Measurements from ENCODE around the gene PEAR1. TPM values are rescaled to one million over a fixed set of nuclear protein-coding genes. Genes with fewer than 3 reads are reported as not detected.

The PEAR1 gene
- total RNA-seq, 1 donor from 2014 or later = 5.6 TPM

DNA sequence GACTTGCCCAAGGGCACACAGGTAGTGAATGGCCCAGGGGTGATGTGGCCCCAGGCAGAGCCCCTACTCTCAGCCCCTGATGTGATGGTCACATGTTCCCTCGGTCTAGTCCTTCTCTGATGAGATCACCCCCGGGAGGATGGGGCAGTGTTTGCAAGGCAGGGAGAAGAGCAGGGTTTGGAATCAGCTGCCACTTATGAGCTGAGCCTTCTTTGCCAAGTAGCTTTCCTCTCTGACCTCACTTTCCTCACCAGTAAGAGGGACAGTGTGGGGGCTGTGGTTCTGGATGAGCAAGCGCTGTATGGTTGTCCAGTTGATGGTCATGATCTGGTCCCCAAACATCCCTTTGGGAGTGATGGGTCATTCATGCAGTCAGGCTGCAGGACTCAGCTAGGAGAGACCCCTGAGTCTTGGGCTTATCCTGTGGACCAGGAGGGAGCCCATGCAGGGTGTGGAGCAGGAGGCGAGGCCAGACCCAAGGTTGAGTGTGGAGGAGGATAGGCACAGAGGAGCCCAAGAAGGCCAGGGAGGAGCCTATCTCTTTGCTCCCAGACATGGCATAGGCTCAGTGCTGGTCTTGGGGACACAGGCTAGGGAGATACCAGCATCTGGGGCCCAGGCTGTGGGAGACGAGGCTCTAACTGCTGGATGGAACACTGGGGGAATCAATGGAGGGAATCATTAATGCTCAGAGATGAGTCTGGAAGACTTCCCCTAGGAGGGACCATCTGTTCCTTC, 15.9 kb upstream of the PEAR1 start:
- intact Hi-C loops (cut with DNase I) = no loop called here
- no peak for DNase-seq (ENCODE audit: low spot score)

DNA sequence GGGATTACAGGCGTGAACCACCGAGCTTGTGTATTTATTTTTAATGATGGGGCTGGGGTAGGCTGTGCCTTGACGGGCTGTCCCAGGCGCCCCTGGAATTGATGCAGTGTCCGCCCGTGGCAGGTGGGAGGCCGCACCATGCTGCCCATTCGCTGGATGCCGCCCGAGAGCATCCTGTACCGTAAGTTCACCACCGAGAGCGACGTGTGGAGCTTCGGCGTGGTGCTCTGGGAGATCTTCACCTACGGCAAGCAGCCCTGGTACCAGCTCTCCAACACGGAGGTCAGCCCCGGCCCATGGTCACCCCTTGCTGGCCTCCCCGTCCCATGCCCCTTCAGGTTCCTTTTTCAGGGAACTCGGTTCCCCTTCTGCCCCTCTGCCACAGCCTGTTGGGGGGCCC, 13.6 kb upstream of the PEAR1 start:
- intact Hi-C loops (cut with DNase I) = loop anchor here (10.0 kb wide), 1 partner anchor 185 kb away; no protein-coding TSS in a partner anchor
- DNase-seq (ENCODE audit: low spot score) = no peak

DNA sequence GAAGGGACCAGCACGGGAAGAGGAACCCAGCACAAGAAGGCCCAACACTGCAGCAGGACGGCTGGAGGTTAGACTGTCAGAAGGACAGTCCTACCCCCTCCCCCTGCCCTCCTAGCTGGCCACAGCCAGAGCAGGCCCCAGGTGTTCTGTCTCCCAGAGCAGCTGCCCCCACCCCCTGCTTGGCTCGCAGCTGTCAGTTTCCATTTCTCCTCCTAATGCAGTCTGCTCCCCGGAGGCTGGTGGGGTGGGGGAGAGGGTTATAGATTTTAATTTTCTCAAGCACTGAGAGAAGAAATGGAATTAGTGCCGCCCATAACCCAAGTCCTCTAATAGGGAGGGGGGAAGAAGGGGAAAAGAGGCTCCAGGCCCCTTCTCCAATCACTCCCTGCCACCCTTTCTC, 13.0 kb upstream of the PEAR1 start:
- intact Hi-C loops (cut with DNase I) = loop anchor here (10.0 kb wide), 1 partner anchor 186 kb away; no protein-coding TSS in a partner anchor
- no peak for DNase-seq (ENCODE audit: low spot score)

DNA sequence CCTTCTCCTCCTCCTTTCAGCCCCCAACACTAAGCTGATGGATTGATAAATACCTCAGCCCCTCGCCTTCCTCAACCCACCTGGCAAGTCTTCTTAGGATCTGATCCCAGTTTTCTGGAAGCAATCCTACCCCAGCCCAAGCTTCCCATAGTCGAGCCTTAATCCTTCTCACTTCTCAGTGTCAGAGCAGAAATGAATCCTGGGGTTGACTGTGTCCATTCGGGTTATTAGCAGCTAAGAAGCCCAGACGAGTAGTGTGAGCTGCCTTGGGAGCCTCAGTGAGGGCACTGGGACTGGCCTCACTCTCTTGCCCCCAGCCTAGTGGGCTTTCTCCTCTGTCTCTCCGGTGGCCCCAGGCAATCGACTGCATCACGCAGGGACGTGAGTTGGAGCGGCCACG, 12.4 kb upstream of the PEAR1 start:
- DNase-seq (ENCODE audit: low spot score) = no peak
- intact Hi-C loops (cut with DNase I) = loop anchor here (10.0 kb wide), 1 partner anchor 186 kb away; no protein-coding TSS in a partner anchor

DNA sequence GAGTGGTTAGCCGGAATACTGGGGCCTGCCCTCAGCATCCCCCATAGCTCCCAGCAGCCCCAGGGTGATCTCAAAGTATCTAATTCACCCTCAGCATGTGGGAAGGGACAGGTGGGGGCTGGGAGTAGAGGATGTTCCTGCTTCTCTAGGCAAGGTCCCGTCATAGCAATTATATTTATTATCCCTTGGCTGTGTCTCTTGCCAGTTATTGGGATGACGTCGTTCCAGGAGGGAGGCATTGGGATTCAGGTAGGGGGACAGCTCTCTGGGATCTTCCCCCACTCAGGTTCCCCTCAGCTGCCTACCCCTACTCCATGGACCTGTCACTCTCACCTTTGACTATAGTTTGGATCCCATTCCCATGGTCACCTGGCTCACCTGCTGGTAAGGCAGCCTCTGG, 11.9 kb upstream of the PEAR1 start:
- intact Hi-C loops (cut with DNase I) = loop anchor here (10.0 kb wide), 1 partner anchor 187 kb away; no protein-coding TSS in a partner anchor
- no peak for DNase-seq (ENCODE audit: low spot score)

GRCh38 chr1:156882543-156882942, 11.0 kb upstream of the PEAR1 start:
- no peak for DNase-seq (ENCODE audit: low spot score)
- intact Hi-C loops (cut with DNase I) = loop anchor here (10.0 kb wide), 1 partner anchor 188 kb away; no protein-coding TSS in a partner anchor

GRCh38 chr1:156883919-156884318, 9.6 kb upstream of the PEAR1 start:
- intact Hi-C loops (cut with DNase I) = loop anchor here (10.0 kb wide), 1 partner anchor 189 kb away; no protein-coding TSS in a partner anchor
- no peak for DNase-seq (ENCODE audit: low spot score)

DNA sequence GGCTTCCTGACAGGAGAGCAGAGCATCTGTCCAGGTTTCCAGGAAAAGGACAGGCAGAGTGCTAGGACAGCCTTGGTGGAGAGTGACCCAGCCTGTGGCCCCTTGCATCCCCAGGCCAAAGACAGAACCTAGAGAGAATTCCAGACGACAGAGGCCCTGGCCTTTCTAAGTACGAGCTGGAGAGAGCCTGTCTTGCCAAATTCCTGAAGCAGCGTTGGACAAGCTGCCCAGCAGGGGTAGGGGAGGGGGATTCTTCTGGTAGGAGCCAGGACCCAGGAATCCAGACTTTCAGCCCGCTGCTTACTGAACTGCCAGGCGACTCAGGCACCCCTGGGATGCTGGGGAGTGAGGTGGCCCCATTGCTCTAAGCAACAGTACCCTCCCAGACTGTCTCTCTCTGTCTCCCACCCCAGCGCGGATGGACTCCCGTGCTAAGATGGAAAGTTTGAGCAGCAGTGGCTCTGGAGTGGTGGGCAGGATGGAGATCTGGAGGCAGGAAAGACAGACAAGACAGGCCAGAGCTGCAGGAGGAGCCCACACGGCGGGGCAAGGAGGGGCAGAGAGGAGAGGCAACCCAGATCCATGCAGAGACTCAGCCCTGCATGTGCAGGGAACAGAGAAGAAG, 8.8 kb upstream of the PEAR1 start:
- intact Hi-C loops (cut with DNase I) = loop anchor here (5.0 to 10.0 kb wide), 2 partner anchors 87 to 190 kb away; no protein-coding TSS in a partner anchor
- DNase-seq (ENCODE audit: low spot score) = no peak

GRCh38 chr1:156885314-156885713, 8.2 kb upstream of the PEAR1 start:
- no peak for DNase-seq (ENCODE audit: low spot score)
- intact Hi-C loops (cut with DNase I) = loop anchor here (5.0 to 10.0 kb wide), 2 partner anchors 88 to 191 kb away; no protein-coding TSS in a partner anchor

GRCh38 chr1:156885880-156886355, 7.6 kb upstream of the PEAR1 start:
- intact Hi-C loops (cut with DNase I) = loop anchor here (5.0 to 10.0 kb wide), 2 partner anchors 89 to 191 kb away; no protein-coding TSS in a partner anchor
- no peak for DNase-seq (ENCODE audit: low spot score)

DNA sequence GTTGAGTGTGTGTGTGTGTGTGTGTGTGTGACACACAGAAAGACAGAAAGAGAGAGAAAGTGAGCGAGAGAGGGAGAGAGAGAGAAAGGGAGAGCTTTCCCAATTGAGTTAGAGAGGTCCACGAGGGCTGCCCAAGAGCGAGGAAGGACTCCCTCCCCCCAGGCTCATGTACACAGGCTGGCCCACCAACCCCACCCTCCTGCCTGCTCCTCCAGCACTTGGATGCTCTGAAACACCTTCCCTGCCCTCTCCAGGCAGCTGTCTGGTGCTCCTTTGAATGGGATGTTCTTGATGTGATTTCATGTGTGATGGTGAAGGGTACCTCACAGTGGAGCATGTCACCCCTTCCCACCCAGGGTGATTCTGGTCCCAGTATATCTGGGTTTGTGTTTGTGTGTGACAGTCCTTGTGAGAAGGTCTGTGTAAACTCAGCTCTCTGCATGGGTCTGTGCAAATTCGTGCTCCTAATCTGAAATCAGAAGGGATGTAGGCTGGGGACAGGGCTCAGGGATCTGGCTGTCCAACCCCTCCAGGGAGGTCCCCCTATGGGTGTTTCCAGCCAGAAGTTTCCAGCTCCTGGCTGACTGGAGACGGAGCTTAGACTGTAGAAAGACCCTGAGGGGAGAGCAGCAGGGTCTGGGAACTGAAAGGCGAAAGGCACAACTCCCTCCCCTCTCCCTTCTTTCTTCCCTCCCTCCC, 6.8 kb upstream of the PEAR1 start:
- intact Hi-C loops (cut with DNase I) = loop anchor here (5.0 to 10.0 kb wide), 2 partner anchors 89 to 192 kb away; no protein-coding TSS in a partner anchor
- DNase-seq (ENCODE audit: low spot score) = no peak

DNA sequence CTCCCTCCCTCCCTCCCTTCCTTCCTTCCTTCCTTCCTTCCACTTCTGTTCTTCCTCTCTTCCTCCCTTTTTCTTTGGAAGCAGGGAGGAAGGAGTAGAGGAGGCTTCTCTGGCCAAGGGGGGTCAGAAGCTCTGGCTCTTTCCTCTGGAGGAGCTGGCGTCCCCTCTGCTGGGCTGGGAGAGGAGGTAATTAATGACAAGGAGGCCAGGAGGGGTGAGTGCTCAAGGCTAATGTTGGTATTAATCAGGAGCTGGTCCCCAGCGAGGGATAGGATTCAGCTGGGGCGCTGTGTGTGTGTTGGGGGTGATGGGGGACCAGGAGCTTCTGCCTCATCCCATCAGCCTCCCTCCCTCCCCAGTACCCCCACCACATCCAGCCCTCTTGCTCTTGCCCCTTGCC, 6.2 kb upstream of the PEAR1 start:
- no peak for DNase-seq (ENCODE audit: low spot score)
- intact Hi-C loops (cut with DNase I) = loop anchor here (5.0 to 10.0 kb wide), 2 partner anchors 90 to 193 kb away; no protein-coding TSS in a partner anchor

DNA sequence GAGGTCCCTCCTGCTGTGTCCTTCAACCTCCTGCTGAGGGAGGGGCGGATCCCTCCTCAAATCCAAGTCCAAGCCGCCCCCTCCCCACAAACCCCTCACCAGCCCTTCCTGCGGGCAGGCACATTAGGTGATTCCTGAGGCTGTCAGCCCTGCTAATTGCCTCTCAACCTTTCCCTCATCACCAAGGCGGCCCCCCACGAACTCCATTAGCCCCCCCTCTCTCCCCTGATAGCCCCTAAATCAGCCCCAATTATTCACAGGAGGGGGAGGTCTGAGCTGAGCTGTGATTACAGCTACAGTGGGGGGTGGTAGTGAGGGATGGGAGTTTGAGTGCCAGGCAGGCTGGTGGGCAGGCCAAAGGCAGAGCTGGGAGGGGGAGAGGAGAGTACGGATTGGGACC, 5.8 kb upstream of the PEAR1 start:
- no peak for DNase-seq (ENCODE audit: low spot score)
- intact Hi-C loops (cut with DNase I) = loop anchor here (2.0 to 10.0 kb wide), 3 partner anchors 29 to 193 kb away; partner anchors contain the start of gene INSRR

- intact Hi-C loops (cut with DNase I) = loop anchor here (2.0 to 10.0 kb wide), 4 partner anchors 31 to 195 kb away; partner anchors contain the start of genes INSRR, ISG20L2 and METTL25B
- DNase-seq (ENCODE audit: low spot score) = no peak
Observed at GRCh38 chr1:156889802-156890580, 3.5 kb upstream of the PEAR1 start.

DNA sequence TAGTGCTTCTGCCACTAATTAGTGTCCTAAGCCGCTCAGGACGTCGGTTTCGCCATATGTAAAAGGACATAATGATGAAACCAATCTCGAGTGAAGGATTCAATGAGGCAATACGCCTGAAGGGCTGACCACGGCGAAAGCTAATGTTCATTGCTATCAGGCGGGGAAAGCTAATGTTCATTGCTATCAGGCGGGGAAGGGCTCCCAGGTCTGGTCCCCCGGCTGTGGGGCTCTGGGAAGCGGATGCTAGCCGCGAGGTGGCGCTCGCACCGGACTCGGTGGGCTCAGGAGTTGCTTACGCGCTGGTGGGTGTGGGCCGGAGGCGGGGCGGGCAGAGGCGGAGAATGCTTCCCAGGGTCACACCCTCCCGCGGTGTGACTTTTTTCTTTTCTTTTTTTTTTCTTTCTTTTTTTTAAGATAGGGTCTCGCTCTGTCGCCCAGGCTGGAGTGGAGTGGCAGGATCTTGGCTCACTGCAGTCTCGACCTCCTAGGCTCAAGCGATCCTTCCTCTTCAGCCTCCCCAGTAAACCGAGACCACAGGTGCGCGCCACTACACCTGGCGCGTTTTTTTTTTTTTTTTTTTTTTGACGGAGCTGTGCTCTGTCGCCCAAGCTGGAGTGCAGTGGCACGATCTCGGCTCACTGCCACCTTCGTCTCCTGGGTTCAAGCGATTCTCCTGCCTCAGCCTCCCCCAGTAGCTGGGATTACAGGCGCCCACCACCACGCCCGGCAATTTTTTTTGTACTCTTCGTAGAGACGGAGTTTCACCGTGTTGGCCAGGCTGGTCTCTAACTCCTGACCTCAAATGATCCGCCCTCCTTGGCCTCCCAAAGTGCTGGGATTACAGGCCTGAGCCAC, 1.1 kb upstream of the PEAR1 start:
- DNase-seq (ENCODE audit: low spot score) = peak; percentile 94
- intact Hi-C loops (cut with DNase I) = loop anchor here (2.0 to 5.0 kb wide), 2 partner anchors 54 to 165 kb away; partner anchors contain the start of genes ISG20L2 and METTL25B

DNA sequence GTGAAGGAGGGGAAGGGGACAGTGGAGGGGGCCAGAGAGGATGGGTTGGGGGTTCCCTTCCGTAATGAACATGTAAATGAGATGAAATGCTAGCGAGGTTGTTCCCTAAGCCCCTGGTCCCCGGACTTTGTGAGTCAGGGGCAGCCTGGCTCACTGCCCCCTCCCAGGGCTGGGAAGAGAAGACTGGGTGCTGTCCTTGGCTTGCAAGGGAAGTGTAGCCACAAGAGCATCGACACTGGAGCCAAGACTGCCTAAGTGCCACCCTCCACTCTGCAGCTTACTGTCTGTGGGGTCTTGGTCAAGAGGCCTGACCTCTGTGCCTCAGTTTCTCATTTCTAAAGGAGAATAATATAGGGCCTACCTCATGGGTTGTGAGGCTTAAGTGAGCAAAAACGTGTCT, 483 bp downstream of the PEAR1 start:
- intact Hi-C loops (cut with DNase I) = loop anchor here (2.0 to 5.0 kb wide), 2 partner anchors 27 to 167 kb away; partner anchors contain the start of genes ISG20L2, LRRC71 and METTL25B
- no peak for DNase-seq (ENCODE audit: low spot score)

- no peak for DNase-seq (ENCODE audit: low spot score)
- intact Hi-C loops (cut with DNase I) = loop anchor here (2.0 to 5.0 kb wide), 2 partner anchors 26 to 168 kb away; partner anchors contain the start of genes ISG20L2, LRRC71 and METTL25B
Observed at GRCh38 chr1:156894711-156895454, 1.4 kb downstream of the PEAR1 start.

All from cardiac septum (tissue), 1 donor.